A673 (cell line): ENCODE results near the gene GIMAP6. TPM values are rescaled to one million over a fixed set of nuclear protein-coding genes. Genes with fewer than 3 reads are reported as not detected.

Experiments
- BruUV-seq: library from RNA; stranded (reverse); fragments of 400-500 nt; replicated peaks from 2 replicates; lab custom pipeline; 2021; lab: Mats Ljungman, UMichigan
- CTCF ChIA-PET: fragments of 300-600 bp; sonication (Branson Sonifier 250); formaldehyde crosslinking; loops from one replicate; lab custom pipeline; 2022; ENCODE audit warnings: antibody characterized with exemption; lab: Charles Lee
- POLR2A ChIA-PET: fragments of 300-600 bp; sonication (Branson Sonifier 250); formaldehyde crosslinking; loops from one replicate; lab custom pipeline; 2022; ENCODE audit warnings: antibody characterized with exemption; ENCODE audit not compliant: low non-redundant PET; lab: Charles Lee
- DNase-seq: peaks from one replicate; pipeline ENCODE4 v3.0.0-alpha.2; 2015; ENCODE audit warnings: low spot score
- H3K27ac ChIP-seq: fragments of 200-600 bp; sonication (generic); 2 replicates; pipeline ENCODE4 v1.5.1; 2016; ENCODE audit warnings: mixed run types, low read depth, mild to moderate bottlenecking, mixed read lengths, antibody characterized with exemption, low read length; ENCODE audit not compliant: poor library complexity, severe bottlenecking
- H3K27me3 ChIP-seq: fragments of 200-600 bp; sonication (generic); replicated peaks from 2 replicates; pipeline ENCODE4 v1.6.1; 2017; ENCODE audit warnings: mixed run types, low read depth, mild to moderate bottlenecking, mixed read lengths, antibody characterized with exemption, low read length; ENCODE audit not compliant: insufficient read depth, poor library complexity
- H3K36me3 ChIP-seq: fragments of 200-600 bp; sonication (generic); 2 replicates; pipeline ENCODE4 v1.6.1; 2016; ENCODE audit warnings: mixed run types, mild to moderate bottlenecking, mixed read lengths, antibody characterized with exemption, low read length; ENCODE audit not compliant: insufficient read depth, poor library complexity, severe bottlenecking
- H3K4me1 ChIP-seq: fragments of 200-600 bp; sonication (generic); 2 replicates; pipeline ENCODE4 v1.6.1; 2017; ENCODE audit warnings: mixed run types, mild to moderate bottlenecking, mixed read lengths, antibody characterized with exemption, low read length; ENCODE audit not compliant: insufficient read depth, poor library complexity, severe bottlenecking
- H3K4me3 ChIP-seq: fragments of 200-600 bp; sonication (generic); 2 replicates; pipeline ENCODE4 v1.5.1; 2016; ENCODE audit warnings: low read depth, mixed run types, mild to moderate bottlenecking, mixed read lengths, low read length; ENCODE audit not compliant: poor library complexity, severe bottlenecking
- H3K9me3 ChIP-seq: fragments of 200-600 bp; sonication (generic); 2 replicates; pipeline ENCODE4 v1.6.1; 2016; ENCODE audit warnings: mixed run types, low read depth, mild to moderate bottlenecking, mixed read lengths, antibody characterized with exemption, low read length; ENCODE audit not compliant: poor library complexity, severe bottlenecking
- CTCF ChIP-seq: fragments of 300-800, 200-600 bp; sonication (generic); conservative IDR thresholded peaks from 2 replicates; pipeline ENCODE4 v1.5.1; 2017; ENCODE audit warnings: low read depth, mild to moderate bottlenecking, antibody characterized with exemption, low read length, moderate library complexity, mixed read lengths
- EZH2 ChIP-seq: fragments of 200-600 bp; sonication (generic); IDR thresholded peaks from 2 replicates; pipeline ENCODE4 v1.6.1; 2017; ENCODE audit warnings: borderline replicate concordance, low read depth, mild to moderate bottlenecking, mixed read lengths, antibody characterized with exemption, low read length; ENCODE audit not compliant: poor library complexity, severe bottlenecking
- intact Hi-C: fragments of 100-400 bp; cut with micrococcal nuclease; formaldehyde crosslinking; loops from one replicate; pipeline ENCODE4 v1.10.0; 2022; ENCODE audit not compliant: unreplicated experiment
- total RNA-seq: library from RNA; stranded (reverse); gene quantifications from 2 replicates; pipeline ENCODE4 v1.2.3, GENCODE V29; 2021

Gene GIMAP6
- total RNA-seq, 1 experiment from 2014 or later = not detected

GRCh38 chr7:150642926-150643325, 10.7 kb upstream of the GIMAP6 start:
- H3K9me3 ChIP-seq = no peaks in the 10 kb centered on the region
- no peak for TF ChIP-seq CTCF
- no peaks in the 10 kb centered on the region for H3K4me1 ChIP-seq
- no peak for DNase-seq
- H3K36me3 ChIP-seq = no peaks in the 10 kb centered on the region
- BruUV-seq = no TSS peak
- H3K27me3 ChIP-seq = no peaks in the 10 kb centered on the region
- H3K27ac ChIP-seq = no peak overlapping the region
- H3K4me3 ChIP-seq = no peak overlapping the region
- intact Hi-C loops = no loop called here
- POLR2A ChIA-PET = no interaction called here
- CTCF ChIA-PET = no interaction called here

- TF ChIP-seq CTCF (no peak), EZH2 (no peak)
- no peak for DNase-seq
- POLR2A ChIA-PET = no interaction called here
- CTCF ChIA-PET = no interaction called here
- Histone ChIP-seq H3K4me1 (no peaks in the 10 kb centered on the region), H3K36me3 (no peaks in the 10 kb centered on the region), H3K4me3 (no peak overlapping the region), H3K27me3 (no peaks in the 10 kb centered on the region), H3K9me3 (no peaks in the 10 kb centered on the region), H3K27ac (no peak overlapping the region)
- BruUV-seq = no TSS peak
- intact Hi-C loops = no loop called here
These were observed 9.7 kb upstream of the GIMAP6 start for GRCh38 chr7:150641854-150642253.

- Histone ChIP-seq H3K27me3 (no peaks in the 10 kb centered on the region), H3K27ac (no peak overlapping the region), H3K36me3 (no peaks in the 10 kb centered on the region), H3K9me3 (no peaks in the 10 kb centered on the region), H3K4me1 (no peaks in the 10 kb centered on the region), H3K4me3 (no peak overlapping the region)
- POLR2A ChIA-PET = no interaction called here
- no peak for TF ChIP-seq CTCF
- TF ChIP-seq EZH2 = no peak
- DNase-seq = no peak
- no TSS peak for BruUV-seq
- CTCF ChIA-PET = no interaction called here
- intact Hi-C loops = no loop called here
These were observed 1.7 kb upstream of the GIMAP6 start for GRCh38 chr7:150633926-150634325.
